CD4-positive, alpha-beta T cell treated with Interleukin-21 for 1 hour (primary cell): ENCODE results near the gene PCNA.
A peak's percentile ranks its signal among the peaks of the same experiment; 100 is the strongest.

ENCODE experiments used
- DNase-seq: peaks from one replicate; pipeline ENCODE4 v3.0.0-alpha.2; 2020

Gene PCNA

DNA sequence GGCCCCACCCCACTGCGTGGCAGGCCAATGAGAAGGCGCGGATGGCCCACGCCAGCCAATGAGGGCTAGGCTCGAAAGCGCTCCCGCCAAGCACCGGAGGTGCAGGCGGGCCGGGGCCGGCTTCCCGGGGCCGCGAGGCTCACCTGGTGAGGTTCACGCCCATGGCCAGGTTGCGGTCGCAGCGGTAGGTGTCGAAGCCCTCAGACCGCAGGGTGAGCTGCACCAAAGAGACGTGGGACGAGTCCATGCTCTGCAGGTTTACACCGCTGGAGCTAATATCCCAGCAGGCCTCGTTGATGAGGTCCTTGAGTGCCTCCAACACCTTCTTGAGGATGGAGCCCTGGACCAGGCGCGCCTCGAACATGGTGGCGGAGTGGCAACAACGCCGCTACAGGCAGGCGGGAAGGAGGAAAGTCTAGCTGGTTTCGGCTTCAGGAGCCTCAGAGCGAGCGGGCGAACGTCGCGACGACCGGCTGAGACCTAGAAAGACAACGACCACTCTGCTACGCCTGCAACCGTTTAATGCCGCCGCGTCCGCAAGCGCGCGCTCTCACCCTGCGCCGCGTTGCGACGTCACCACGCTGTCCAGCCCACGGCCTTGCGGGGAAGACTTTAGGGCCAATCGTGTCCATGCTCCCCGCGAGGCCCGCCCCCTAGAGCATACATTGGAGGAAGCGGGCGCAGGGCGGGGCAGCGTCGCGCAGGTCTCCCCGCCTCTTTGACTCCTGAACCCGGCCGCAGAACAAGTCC, at the start of gene PCNA:
Gene PCNA, minus strand, starts transcription at position 524 of the 750 bp plus-strand sequence. Its CDS starts 160 bp downstream, at position 364.
- DNase-seq, result peak; percentile 95

DNA sequence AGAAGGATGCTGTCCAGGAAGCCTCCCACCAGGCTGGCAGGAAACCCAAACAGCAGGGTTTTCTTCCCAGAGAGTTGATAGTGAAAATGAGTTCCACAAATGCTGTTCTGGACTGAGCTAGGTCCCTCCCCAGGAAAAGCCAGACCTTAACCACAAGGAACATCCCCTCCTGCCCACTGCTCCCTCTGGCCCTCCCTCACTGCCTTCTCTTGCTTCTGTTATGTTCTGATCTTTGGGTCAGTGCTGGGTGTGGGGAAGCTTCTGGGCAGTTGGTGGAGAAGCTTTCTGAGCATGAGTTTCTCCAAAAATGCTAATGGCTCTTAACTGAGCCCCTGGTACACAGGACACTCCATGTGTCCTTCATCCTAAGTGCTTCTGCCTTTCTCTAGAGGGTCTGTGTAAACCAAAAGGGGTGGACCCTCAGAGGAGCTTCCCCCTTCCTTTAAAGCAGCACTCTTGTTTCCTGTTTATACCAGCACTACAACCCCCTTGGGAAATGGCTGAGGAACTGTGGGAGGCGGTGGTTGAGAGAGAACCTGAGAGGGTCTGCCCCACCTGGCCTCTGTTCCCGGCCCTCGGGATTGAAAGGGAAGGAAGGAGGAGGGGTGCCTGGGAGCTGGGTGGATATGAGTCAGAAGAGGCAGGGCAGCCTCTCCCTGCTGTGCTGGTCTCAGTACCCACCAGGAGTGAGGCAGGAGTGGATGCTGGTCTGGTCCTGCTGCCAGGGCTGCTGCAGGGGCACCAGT, 49.1 kb upstream of the PCNA start:
- DNase-seq, result no peak

DNA sequence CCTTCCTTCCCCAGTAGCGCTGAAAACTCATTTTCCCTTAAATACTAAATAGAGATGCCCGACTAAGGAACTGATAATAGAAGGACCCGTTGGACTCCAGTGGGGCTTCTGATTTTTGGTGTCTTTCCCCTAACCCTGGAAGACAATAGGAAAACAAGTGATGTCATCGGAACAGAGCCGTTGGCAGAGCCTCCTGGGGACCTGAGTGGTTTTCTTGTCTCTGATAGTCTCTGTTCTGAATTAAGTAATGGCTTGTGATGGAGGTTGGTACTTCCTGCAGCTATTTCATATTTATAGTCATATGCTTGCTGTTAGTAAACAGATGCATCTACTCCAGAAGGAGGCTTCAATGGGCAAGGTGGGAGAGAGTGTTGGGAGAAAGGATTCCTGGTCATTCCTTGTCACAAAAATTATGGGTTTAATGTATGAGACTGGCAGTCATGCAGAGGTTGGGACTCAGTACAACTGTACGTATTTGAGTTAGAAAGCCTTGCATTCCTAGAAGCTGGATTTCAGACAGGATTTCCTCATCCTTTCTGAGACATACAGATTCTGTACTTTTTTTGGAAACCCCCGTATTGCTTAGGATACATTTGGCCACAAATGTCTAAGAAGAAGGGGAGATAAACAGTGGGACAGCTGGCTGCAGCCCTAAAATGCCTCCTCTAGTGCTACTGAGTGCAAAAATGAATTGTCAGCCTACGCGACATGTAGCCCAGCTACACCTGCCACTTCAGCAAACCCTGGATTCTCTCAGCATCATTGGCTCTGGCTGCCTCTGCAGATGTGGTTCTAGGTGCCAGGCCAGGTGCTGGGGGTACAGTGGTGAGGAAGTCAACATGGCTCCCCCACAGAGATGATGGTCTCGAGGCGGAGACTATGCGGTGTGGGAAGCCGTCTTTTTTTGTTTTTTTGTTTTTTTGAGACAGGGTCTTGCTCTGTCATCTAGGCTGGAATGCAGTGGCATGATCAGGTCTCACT, 45.2 kb upstream of the PCNA start:
- DNase-seq, result no peak

DNA sequence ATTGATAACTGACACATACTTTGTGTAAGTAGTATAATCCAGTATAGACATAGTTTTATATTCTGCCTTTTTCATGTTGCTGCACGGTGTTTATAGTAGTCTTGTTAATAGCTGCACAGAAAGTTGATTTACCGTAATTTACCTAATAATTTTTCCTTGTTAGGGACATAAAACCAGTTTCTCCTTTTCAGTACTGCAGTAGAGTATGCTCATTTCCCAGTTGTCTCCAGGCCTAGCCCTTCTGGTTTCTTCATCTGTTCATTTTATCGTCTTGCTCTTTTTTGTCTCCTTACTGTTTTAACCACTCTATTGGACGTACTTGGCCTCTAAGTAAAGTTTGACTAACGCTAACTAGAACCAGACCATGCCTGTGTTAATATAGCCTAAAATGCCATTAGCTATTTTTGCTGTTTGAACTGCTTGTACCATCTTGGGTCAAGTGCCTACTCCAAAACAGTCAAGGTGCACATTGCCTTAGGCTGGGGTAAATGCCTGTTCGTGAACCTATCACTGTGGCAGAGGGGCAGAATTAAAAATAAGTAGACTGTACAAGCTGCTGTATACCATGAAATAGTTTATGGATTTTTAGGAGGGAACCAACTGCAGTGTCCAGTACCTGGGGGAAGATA, 41.9 kb upstream of the PCNA start:
- no peak for DNase-seq

DNA sequence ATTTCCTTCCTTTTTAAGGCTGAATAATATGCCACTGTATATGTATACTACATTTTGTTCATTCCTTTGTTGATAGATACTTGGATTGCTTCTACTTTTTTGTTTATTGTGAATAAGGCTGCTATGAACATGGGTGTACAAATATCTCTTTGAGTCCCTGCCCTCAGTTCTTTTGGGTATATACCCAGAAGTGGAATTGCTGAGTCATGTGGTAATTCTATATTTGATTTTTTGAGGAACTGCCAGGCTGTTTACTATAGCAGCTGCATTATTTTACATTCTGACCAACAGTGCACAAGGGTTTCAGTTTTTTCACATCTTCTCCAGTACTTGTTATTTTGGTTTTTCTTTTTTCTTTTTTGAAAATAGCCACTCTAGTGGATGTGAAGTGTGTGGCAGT, 41.1 kb upstream of the PCNA start:
- no peak for DNase-seq

DNA sequence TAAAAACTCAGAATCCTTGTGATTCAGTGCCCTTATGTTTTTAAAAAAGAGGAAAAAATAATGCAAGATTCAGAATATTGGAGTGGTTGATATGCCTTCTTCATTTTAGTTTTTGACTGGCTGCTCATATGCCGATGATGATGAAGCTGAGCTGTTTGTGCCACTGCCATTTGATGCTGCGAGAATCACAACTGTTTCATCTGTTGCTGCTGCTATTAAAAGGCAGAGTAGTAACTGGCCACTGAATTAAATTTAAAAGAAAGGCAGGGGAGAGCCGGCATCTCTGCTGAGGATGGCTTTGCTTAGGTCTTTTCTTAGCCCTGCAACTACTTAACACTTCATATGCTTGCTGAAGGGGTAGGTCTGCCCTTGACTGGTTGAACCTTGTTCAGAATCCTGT, 40.2 kb upstream of the PCNA start:
- DNase-seq, result no peak

DNA sequence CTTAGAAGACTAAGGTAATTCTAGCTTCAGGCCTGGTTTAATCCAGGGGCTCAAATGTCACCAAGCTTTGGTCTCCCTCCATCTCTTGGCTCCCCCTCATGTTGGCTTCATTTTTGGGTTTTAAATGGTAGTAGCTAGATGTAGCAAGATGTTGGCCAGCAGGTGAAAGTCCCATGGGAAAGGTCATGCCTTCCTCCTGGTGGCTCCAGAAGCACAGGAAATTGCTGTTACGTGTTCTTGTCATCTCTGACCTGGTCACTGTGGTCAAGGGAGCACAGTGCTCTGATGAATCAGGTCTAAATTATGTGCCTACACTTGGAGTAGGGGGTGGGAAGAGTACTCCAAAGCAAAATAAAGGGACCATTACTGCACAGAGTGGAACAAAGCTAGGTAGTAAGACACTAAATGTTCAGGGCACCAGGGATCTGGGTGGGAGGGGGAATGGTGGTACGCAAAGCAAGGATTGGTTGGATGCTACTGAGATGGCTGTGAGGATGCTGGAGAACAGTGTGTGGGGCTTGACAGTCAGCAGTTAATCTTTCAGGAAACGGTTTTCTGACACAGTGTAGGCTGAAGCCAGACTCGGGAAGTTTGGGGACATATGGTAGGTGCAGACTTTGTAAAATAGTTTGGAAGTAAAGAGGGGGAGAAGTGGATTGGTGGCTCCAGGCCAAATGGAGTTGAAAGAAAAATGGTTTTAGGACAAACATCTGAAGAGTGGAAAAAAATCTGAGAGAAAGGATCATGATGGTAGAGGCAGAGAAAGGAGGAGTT, 37.1 kb upstream of the PCNA start:
- no peak for DNase-seq

DNA sequence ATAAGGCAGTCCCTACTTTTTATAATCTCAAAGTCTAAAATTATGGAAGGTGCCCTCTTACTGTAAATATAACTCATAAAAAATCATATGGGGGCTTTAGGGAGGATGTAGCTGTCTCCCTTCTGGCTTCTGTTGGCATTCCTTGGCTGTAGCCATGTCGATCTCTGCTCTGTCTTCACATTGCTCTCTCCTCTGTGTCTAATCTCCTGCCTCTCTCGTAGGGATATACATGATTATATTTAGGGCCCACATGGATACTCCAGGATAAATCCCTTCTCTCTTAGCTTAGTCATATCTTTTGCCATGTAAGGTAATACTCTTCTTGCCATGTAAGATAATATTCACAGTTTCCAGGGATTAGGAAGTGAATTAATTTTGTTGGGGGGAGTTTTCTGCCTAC, 35.6 kb upstream of the PCNA start:
- no peak for DNase-seq

DNA sequence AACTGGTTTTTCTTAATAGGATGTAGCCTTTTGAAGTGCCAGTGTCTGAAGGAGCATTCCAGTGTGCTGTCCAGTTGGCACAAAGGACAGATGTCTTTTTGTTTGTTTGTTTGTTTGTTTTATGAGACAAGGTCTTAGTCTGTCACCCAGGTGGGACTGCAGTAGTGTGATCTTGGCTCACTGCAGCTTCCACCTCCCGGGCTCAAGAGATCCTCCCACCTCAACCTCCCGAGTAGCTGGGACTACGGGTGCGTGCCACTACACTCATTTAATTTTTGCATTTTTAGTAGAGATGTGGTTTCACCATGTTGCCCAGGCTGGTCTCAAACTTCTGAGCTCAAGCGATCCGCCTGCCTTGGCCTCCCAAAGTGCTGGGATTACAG, 34.8 kb upstream of the PCNA start:
- no peak for DNase-seq

DNA sequence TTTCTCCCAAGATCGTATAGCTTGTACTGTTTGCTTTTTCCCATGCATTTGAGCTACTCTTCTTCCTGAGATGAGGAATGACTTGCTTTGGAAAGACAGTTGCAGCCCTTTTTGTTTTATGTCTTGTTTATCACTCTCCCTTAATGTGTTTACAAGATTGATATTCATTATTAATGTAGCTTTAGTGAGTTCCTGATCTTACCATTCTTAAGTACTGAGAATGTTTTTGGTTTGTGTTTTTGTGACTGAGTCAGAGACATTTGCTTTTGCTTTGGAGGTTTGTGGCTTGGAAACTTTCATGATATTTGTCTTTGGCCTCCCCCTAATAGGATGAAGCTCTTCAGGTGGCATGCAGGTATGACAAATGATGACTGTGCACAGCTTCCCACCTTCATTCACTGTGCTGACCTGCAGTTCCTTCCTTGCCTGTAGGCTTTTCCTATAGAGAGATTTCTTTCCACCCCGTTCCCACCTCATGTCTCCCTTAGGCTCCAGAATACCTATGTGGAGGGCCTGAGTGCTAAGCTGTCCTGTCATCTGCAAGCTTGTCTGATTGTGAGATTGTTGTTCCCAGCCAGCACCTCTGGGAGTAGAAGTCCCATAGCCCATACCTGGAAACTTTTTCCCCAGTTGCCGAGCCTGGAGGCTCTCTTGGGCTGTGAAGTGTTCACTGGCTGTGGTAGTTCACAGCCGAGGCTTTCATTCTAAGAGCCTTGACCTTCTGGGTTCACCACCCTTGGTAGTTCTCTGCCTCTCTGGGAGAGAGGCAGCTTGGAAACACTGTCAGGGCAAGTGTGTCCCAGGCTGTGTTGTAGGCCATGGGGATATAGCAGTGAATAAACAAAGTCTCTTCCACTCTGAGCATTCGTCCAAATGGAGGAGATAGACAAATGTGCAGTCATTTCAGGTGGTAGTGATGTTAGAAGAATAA, 34.1 kb upstream of the PCNA start:
- DNase-seq, result no peak

DNA sequence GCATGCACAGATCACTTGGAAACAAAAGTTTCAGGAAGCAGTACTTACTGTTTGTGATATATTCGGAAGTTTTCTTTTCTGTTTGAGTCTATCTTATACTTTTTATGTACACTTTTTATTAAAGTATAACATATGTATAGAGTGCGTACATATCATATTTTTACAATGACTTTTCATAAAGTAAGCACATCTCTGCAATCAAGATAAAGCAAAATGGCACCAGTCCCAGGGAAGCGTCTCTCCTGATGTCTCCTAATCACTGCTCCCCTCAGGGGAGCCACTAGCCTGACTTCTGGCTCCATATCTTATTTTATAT, 33.4 kb upstream of the PCNA start:
- DNase-seq, result no peak

DNA sequence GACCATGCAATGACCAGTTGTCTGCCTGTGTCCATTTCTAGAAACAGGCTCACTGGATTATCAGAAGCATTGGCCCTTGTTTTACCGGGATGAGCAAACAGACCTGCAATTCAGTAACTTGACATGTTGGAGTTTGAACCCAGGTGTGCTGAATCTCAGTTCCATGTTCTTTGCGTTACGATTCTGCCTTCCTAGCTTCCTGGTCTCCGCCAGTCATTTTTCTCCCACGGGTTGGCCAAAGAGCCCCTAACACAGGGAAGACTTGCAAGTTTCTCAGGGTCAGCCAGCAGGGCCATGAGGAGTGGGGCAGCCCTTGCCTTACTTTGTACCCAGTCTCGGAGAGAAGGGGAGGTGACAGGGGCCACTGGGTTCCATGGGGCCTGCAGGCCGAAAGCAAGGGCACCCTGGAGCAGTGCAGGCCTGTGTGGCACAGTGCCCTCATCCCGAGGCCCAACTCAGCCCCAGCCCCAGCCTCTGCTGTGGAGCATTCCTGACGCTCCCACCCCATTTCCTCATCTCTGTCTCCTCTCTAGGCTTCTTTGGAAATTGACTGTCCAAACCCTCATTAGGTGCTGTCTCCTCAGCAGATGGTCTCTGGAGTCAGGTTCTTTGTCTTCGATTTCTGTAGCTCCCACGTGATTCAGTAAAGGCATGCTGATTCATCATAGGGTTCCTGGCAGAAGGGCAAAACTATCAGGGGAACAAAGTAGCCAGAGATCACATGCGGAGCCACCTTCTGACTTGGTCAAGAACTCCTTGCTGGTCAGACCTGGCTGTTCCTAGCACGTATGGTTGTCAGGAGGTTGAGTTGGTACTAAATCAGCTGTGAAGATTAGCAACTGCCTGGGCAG, 30.7 kb upstream of the PCNA start:
- DNase-seq, result no peak

DNA sequence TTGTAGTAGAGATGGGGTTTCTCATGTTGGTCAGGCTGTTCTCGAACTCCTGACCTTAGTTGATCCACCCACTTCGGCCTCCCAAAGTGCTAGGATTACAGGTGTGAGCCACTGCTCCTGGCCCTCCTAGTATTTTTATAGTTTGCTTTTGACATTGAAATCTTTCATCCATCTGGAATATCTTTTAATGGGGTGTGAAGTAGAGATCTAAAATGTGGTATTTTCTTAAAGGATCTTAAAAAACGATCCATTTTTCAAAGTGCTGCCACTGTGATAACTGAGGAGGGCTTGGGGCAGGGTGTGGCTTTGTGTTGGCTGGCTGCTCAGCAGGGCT, 30.1 kb upstream of the PCNA start:
- no peak for DNase-seq

DNA sequence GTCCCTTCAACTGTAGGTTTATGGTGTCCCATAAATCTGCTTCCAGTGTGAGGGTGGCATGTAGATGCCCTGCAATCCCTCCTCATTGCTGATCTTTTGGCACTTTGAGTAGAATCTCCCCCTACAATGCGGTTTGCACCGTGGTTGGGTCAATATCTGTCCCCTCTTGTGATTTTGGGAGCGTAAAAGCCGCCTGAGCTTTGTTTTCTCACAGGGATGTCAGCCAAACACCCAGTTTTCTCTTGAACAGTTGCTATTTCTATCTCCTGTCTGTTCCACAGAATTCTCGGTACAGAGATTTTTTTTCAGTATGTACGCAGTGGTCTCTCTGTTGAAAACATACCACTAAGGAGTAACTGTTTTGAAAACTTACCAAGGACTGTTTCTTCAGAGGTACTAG, 28.8 kb upstream of the PCNA start:
- no peak for DNase-seq

DNA sequence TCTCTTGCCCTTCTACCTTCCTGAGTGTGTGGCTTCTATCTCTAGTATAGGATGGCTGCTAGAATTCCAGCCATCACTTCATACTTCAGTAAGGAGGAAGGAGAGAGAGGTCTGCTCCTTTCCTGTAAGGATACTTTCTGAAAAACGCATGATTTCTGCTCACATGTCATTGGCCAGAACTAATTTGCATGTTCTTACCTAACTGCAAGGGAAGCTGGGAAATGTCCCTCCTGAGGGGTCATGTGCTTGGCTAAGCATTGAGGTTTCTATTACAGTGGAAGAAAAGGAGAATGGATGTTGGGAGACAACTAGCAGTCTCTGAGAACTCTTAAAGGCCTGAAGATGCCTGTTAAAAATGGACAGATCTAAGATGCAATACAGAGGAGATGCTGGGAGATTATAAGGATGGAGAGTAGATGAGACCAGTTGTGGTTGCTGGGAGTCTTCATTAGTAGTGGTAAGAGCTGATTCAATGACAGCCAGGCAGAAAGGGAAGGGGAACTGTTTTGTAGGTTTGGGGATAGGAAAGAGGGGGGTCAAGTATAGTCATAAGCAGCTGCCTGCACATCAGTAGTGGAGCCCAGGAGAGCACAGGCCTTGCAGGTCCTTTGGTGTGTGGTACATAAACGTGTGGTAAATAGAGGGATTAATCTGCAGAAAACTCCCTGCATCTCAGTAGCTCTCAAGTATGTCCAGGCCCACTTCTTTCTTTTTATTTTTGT, 27.3 kb upstream of the PCNA start:
- DNase-seq, result no peak

DNA sequence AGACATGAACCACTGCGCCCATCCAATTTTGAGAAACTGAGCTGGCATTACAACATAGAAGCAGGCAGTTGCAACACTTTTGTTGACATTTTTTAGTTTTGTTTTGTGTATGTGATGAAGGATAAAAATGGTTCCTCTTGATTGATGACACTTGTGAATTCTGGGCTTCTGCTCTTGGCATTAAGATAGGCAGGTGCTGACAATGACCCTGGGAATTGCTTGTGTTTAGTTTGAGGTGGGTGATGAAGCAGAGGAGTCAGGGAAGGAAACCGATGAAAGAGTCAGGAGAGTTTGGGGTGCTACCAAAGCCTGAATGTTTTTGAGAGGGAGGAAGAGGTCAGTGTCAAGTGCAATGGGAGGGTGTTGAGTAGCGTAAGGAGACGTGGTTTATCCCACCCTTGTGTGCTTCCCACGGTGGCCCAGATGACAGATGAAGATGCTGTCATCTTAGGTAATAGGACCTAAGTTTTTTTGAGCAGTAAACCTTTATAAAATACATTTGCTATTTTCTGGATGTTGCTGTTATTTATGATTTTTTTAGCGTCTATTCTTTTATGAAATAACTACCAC, 26.4 kb upstream of the PCNA start:
- no peak for DNase-seq

DNA sequence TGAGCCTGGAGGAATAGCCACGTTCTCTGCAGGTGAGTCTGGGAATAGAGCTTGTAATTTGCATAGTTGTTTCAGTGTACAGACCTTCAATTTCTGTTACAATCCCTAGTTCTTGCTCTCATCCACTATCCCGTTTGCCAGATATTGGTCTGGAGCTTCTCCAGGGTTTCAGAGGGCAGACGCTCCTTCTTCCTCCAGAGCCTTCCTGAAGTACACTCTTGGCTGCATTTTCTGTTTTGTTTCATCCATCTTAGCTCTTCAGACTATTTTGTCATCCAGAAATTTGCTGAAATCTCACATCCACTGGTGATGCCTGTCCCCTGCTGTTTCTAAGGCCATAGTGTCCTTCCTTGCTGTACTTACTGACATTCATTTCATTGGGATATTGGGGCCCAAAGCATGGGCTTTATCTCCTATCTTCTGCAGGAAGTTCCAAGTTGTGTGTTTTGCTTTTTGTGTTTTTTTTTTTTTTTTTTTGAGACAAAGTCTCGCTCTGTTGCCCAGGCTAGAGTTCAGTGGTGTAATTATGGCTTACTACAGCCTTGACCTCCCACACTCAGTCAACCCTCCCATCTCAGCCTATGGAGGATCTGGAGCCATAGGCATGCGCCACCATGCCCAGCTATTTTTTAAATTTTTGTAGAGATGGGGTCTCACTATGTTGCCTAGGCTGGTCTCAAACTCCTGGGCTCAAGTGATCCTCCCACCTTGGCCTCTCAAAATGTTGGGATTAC, 25.8 kb upstream of the PCNA start:
- DNase-seq, result no peak

DNA sequence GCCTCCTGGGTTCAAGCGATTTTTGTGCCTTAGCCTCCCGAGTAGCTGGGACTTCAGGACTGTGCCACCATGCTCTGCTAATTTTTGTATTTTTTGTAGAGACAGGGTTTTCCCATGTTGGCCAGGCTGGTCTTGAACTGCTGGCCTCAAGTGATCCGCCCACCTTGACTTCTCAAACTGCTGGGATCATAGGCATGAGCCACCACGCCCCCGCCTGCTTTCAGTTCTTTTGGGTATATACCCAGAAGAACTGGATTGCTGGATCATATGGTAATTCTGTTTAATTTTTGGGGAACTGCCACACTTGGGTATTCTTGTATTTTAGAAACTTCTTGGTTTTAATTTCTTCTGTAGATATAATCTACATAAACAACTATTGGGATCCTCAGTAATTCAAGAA, 24.1 kb upstream of the PCNA start:
- no peak for DNase-seq

DNA sequence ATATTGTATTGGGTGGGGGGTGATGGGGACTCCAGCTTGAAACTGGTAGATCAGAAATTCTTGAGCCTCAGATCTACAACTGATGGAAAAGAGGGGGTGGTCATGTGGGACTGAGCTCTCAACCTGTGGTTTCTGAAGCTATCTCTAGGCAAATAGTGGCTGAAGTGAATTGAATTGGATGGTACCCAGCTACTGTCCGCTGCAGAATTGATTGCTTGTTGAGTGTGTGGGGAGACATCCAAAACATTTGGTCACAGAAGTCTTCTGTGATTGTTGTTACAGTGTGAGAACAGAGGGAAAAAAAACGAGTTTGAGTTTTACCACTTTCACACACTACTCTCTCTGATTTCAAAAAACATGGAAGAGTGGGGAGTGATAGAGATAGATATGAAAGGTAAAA, 21.9 kb upstream of the PCNA start:
- no peak for DNase-seq
